GM13977 (cell line): Measurements from ENCODE around the gene SEPTIN5.

ENCODE experiments used
- DNase-seq: peaks from one replicate; pipeline ENCODE4 v3.0.0; 2012; ENCODE audit warnings: low spot score
- CTCF ChIP-seq: IDR thresholded peaks from 2 replicates; pipeline ENCODE4 v1.5.1; 2012; ENCODE audit warnings: mild to moderate bottlenecking, control low read depth; ENCODE audit not compliant: insufficient read depth; ENCODE audit errors: extremely low read depth, missing control alignments
- in situ Hi-C: fragments of 300-500 bp; cut with MboI; formaldehyde crosslinking; loops from one replicate; pipeline ENCODE4 v1.12.0; 2022; ENCODE audit warnings: low sequenced_read_pairs, low pct_unique_long_range_greater_than_20kb, mixed read lengths, inconsistent platforms; ENCODE audit not compliant: unreplicated experiment

The SEPTIN5 gene

DNA sequence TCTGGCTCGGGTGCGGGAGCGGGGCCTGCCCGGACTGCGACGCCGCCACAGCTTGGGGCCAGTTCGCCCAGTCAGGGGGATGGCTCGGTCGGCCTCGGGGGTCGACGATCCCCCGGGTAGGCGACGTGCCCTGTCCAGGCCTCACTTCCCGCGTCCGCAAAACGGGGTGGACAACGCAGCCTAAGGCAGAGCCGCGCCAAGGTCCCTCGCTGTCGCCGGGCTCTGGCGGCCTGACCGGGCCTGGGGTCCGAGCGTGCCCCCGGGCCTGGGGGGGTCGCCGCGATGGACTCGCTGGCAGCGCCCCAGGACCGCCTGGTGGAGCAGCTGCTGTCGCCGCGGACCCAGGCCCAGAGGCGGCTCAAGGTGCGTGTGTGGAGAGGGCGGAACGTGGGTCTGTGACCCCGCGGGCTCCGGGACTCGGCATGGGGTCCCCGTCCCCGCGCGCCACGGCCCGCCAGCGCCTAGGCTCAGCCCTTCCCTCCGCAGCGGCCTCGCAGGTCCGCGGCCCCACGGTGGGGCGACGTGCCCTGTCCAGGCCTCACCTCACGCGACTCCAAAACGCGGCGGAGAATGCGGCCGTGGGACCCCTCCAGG lies 4.2 kb downstream of the SEPTIN5 start:
- in situ Hi-C loops: no loop called here
- TF ChIP-seq CTCF: no peak
- no peak for DNase-seq

DNA sequence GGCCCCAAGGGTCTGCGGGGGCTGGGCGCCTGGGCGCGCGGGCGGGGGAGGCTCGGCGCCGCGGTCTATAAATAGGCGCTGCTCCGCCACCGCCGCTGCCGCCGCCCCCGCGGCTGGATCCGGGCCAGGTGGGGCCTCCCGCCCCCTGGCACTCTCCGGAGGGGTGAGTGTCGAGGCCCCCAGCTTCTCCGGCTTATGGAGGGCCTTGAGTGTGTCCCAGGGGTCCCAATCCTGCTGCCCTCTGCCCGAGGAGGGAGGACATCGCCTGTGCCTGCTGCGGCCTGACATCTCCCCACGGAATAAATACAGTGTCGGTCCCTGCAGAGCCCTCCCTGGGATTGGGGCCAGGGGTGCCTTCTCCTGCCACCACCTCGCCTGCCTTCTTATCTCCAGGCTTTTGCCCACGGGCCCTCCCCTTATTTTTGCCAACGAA lies 4.8 kb downstream of the SEPTIN5 start:
- in situ Hi-C loops: no loop called here
- no peak for DNase-seq
- TF ChIP-seq CTCF: no peak

GRCh38 chr22:19719488-19720021 lies 5.3 kb downstream of the SEPTIN5 start:
- no peak for TF ChIP-seq CTCF
- DNase-seq: no peak
- in situ Hi-C loops: no loop called here

DNA sequence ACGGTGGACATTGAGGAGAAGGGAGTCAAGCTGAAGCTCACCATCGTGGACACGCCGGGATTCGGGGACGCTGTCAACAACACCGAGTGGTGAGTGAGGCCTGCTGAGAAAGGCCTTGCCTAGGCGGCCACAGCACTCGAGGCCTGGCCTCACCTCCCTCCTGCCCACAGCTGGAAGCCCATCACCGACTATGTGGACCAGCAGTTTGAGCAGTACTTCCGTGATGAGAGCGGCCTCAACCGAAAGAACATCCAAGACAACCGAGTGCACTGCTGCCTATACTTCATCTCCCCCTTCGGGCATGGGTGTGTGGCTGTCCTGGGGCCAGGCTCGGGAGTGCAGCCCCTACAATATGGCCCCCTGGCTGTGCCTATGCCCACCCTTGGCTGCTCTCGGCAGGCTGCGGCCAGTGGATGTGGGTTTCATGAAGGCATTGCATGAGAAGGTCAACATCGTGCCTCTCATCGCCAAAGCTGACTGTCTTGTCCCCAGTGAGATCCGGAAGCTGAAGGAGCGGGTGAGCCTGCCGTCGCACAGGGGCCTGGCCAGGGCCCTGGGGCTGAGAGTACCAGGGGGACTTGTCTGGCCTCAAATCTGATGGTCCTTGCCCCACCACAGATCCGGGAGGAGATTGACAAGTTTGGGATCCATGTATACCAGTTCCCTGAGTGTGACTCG lies 6.0 kb downstream of the SEPTIN5 start:
- in situ Hi-C loops: no loop called here
- DNase-seq: no peak
- TF ChIP-seq CTCF: no peak

DNA sequence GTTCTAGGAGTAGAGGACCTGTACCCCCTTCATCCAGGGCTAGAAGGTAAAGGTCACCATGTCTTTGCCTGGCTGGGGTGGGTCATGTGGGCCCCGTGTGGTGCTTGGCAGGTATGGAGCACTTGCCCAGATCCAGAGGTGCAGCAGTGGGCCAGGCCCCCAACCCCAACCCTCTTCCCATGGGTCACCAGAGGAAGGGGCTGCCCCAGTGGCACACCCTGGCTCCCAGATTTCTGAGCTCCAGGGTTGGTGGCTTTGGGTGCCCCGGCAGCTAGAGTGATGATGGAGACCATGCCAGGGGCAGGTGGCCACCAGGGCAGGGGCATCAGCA lies 6.7 kb downstream of the SEPTIN5 start:
- no peak for TF ChIP-seq CTCF
- DNase-seq: no peak
- in situ Hi-C loops: no loop called here

- DNase-seq: no peak
- in situ Hi-C loops: no loop called here
- no peak for TF ChIP-seq CTCF
These were observed 7.3 kb downstream of the SEPTIN5 start for GRCh38 chr22:19721330-19722177.
